GM12892 (cell line): Measurements from ENCODE around the gene KRTAP10-6.

Experiments
- POLR2A ChIP-seq: IDR thresholded peaks from 2 replicates; pipeline ENCODE4 v1.6.1; 2011; ENCODE audit warnings: low read depth, low read length, control low read depth
- POLR2AphosphoS5 ChIP-seq: IDR thresholded peaks from 2 replicates; pipeline ENCODE4 v1.6.1; 2011; ENCODE audit warnings: low read depth, low read length, control low read depth

GRCh38 chr21:44567481-44568171, 24.7 kb downstream of the KRTAP10-6 start:
- TF ChIP-seq POLR2A = no peak
- TF ChIP-seq POLR2AphosphoS5 = no peak
